BLaER1 treated with 17β-estradiol and CSF1 and Interleukin-3, amounts not matched to agents 10 nM and 100 nM (cell line): ENCODE measurements around the gene SLC49A4.

Experiments
- H3K27ac ChIP-seq, 11 experiments: shearing (Covaris generic); formaldehyde crosslinking; 2 replicates each; pipeline ENCODE4 v1.8.1; 2022
- H3K27me3 ChIP-seq, 11 experiments: shearing (Covaris generic); formaldehyde crosslinking; 2 replicates each; pipeline ENCODE4 v1.8.1; 2022
- H3K36me3 ChIP-seq, 11 experiments: shearing (Covaris generic); formaldehyde crosslinking; 2 replicates each; pipeline ENCODE4 v1.8.1; 2022
- H3K4me1 ChIP-seq, 10 experiments: shearing (Covaris generic); formaldehyde crosslinking; 2 replicates each; pipeline ENCODE4 v1.8.1; 2022
- H3K4me2 ChIP-seq, 11 experiments: shearing (Covaris generic); formaldehyde crosslinking; 2 replicates each; pipeline ENCODE4 v1.8.1; 2022
- H3K4me3 ChIP-seq, 10 experiments: shearing (Covaris generic); formaldehyde crosslinking; 2 replicates each; pipeline ENCODE4 v1.8.1; 2022
- H3K9ac ChIP-seq, 11 experiments: shearing (Covaris generic); formaldehyde crosslinking; 2 replicates each; pipeline ENCODE4 v1.8.1; 2022
- H3K9me3 ChIP-seq, 11 experiments: shearing (Covaris generic); formaldehyde crosslinking; replicated peaks in 1 of 11; 2 replicates each; pipeline ENCODE4 v1.8.1; 2022
- H4K20me1 ChIP-seq, 11 experiments: shearing (Covaris generic); formaldehyde crosslinking; 2 replicates each; pipeline ENCODE4 v1.8.1; 2022
- Cebpa-rat ChIP-seq, 11 experiments: shearing (Covaris generic); IDR thresholded peaks; 2 replicates each; pipeline ENCODE4 v1.8.1; 2022

SLC49A4 gene

GRCh38 chr3:122793568-122794416, 1.1 kb upstream of the SLC49A4 start, which contains the start of gene HSPBAP1:
HSPBAP1 (minus strand) TSS chr3:122793831; CDS start chr3:122793680, 151 bp downstream.
- Histone ChIP-seq H3K4me3 (peak within 1 kb of the TSS; percentile 71 to 85 (median 74)), H3K9ac (peak within 1 kb of the TSS; percentile 77 to 94 (median 87)), H3K36me3 (peaks cover 0 to 6% (median 0%) of the 10 kb centered on the region in 11 experiments; a peak in 2 of 22 replicates), H3K4me1 (peaks cover 27 to 64% (median 32%) of the 10 kb centered on the region in 10 experiments), H3K9me3 (no peaks in the 10 kb centered on the region), H3K4me2 (peak within 1 kb of the TSS; percentile 88 to 97 (median 93)), H4K20me1 (peaks cover 0 to under 1% (median 0%) of the 10 kb centered on the region in 11 experiments; a peak in 1 of 22 replicates), H3K27ac (peak within 1 kb of the TSS; percentile 76 to 89 (median 82)), H3K27me3 (no peaks in the 10 kb centered on the region)
- TF ChIP-seq Cebpa-rat (IDR thresholded peaks at IDR 0.05): no peak; a peak in 1 of 22 replicates

GRCh38 chr3:122794483-122794778, 438 bp upstream of the SLC49A4 start:
- peaks cover 0 to 6% (median 0%) of the 10 kb centered on the region in 11 experiments; a peak in 2 of 22 replicates for H3K36me3 ChIP-seq
- peak overlapping the region; percentile 77 to 94 (median 87) for H3K9ac ChIP-seq
- peak overlapping the region; percentile 71 to 85 (median 74) for H3K4me3 ChIP-seq
- peaks cover 27 to 60% (median 32%) of the 10 kb centered on the region in 10 experiments for H3K4me1 ChIP-seq
- peaks cover 0 to 3% (median 0%) of the 10 kb centered on the region in 11 experiments; a peak in 1 of 22 replicates for H4K20me1 ChIP-seq
- no peaks in the 10 kb centered on the region for H3K27me3 ChIP-seq
- no peaks in the 10 kb centered on the region for H3K9me3 ChIP-seq
- H3K27ac ChIP-seq: peak overlapping the region; percentile 76 to 89 (median 82)
- TF ChIP-seq Cebpa-rat (IDR thresholded peaks at IDR 0.05): no peak
- H3K4me2 ChIP-seq: peak overlapping the region; percentile 88 to 97 (median 93)

- H3K27ac ChIP-seq: peak overlapping the region; percentile 75 to 89 (median 82); a peak in 17 of 22 replicates
- peaks cover 25 to 54% (median 32%) of the 10 kb centered on the region in 10 experiments for H3K4me1 ChIP-seq
- H3K4me3 ChIP-seq: peak overlapping the region; percentile 71 to 85 (median 74)
- H4K20me1 ChIP-seq: peaks cover 0 to 16% (median 0%) of the 10 kb centered on the region in 11 experiments; a peak in 2 of 22 replicates
- H3K9ac ChIP-seq: peak overlapping the region; percentile 77 to 94 (median 87)
- H3K27me3 ChIP-seq: no peaks in the 10 kb centered on the region
- peaks cover 0 to 6% (median 0%) of the 10 kb centered on the region in 11 experiments; a peak in 2 of 22 replicates for H3K36me3 ChIP-seq
- peak overlapping the region; percentile 88 to 97 (median 93) for H3K4me2 ChIP-seq
- no peak for TF ChIP-seq Cebpa-rat (IDR thresholded peaks at IDR 0.05)
- H3K9me3 ChIP-seq: no peaks in the 10 kb centered on the region
Observed at GRCh38 chr3:122795674-122796195, 866 bp downstream of the SLC49A4 start.

GRCh38 chr3:122797291-122797690, 2.4 kb downstream of the SLC49A4 start:
- Histone ChIP-seq H3K9me3 (no peaks in the 10 kb centered on the region), H3K36me3 (no peaks in the 10 kb centered on the region)

GRCh38 chr3:122799322-122799721, 4.5 kb downstream of the SLC49A4 start:
- H3K27me3 ChIP-seq: no peaks in the 10 kb centered on the region
- no peak overlapping the region for H3K4me3 ChIP-seq
- peaks cover 0 to 23% (median 0%) of the 10 kb centered on the region in 11 experiments; a peak in 2 of 22 replicates for H4K20me1 ChIP-seq
- H3K4me2 ChIP-seq: 0 out of 22 replicates have a peak overlapping the region, but pooled peaks of 1 of the 11 experiments have one; percentile 3
- no peak for TF ChIP-seq Cebpa-rat (IDR thresholded peaks at IDR 0.05)
- H3K27ac ChIP-seq: no peak overlapping the region
- H3K4me1 ChIP-seq: peaks cover 9 to 40% (median 15%) of the 10 kb centered on the region in 10 experiments
- no peak overlapping the region for H3K9ac ChIP-seq
- H3K36me3 ChIP-seq: peaks cover 0 to 7% (median 0%) of the 10 kb centered on the region in 11 experiments; a peak in 3 of 22 replicates
- H3K9me3 ChIP-seq: no peaks in the 10 kb centered on the region

More at GRCh38 chr3:122797291-122797690, 2.4 kb downstream of the SLC49A4 start:
- Histone ChIP-seq H3K27me3 (no peaks in the 10 kb centered on the region), H3K9ac (0 out of 22 replicates have a peak overlapping the region, but pooled peaks of 1 of the 11 experiments have one; percentile 13), H3K27ac (peak overlapping the region in 1 of 11 experiments; percentile 15; a peak in 1 of 22 replicates), H4K20me1 (peaks cover 0 to 17% (median 0%) of the 10 kb centered on the region in 11 experiments; a peak in 2 of 22 replicates), H3K4me3 (peak overlapping the region in 2 of 10 experiments; percentile 71 to 72; a peak in 2 of 20 replicates), H3K4me2 (peak overlapping the region in 2 of 11 experiments; percentile 88 to 92; a peak in 4 of 22 replicates), H3K4me1 (peaks cover 20 to 47% (median 29%) of the 10 kb centered on the region in 10 experiments)
- no peak for TF ChIP-seq Cebpa-rat (IDR thresholded peaks at IDR 0.05)

- Histone ChIP-seq H4K20me1 (peaks cover 0 to 26% (median 0%) of the 10 kb centered on the region in 11 experiments; a peak in 2 of 22 replicates), H3K27me3 (no peaks in the 10 kb centered on the region), H3K4me1 (peaks cover 8 to 40% (median 13%) of the 10 kb centered on the region in 10 experiments), H3K4me2 (peak overlapping the region in 2 of 11 experiments; percentile 0 to 47; a peak in 1 of 22 replicates), H3K4me3 (no peak overlapping the region), H3K27ac (no peak overlapping the region), H3K9ac (no peak overlapping the region), H3K36me3 (peaks cover 0 to 8% (median 0%) of the 10 kb centered on the region in 11 experiments; a peak in 3 of 22 replicates), H3K9me3 (no peaks in the 10 kb centered on the region)
- TF ChIP-seq Cebpa-rat (IDR thresholded peaks at IDR 0.05): no peak
Observed at GRCh38 chr3:122800031-122800430, 5.2 kb downstream of the SLC49A4 start.

GRCh38 chr3:122800706-122801237, 5.9 kb downstream of the SLC49A4 start:
- peaks cover 0 to 8% (median 0%) of the 10 kb centered on the region in 11 experiments; a peak in 3 of 22 replicates for H3K36me3 ChIP-seq
- H4K20me1 ChIP-seq: peaks cover 0 to 31% (median 0%) of the 10 kb centered on the region in 11 experiments; a peak in 2 of 22 replicates
- peaks cover 3 to 39% (median 8%) of the 10 kb centered on the region in 10 experiments for H3K4me1 ChIP-seq
- H3K9ac ChIP-seq: no peak overlapping the region
- H3K4me2 ChIP-seq: peak overlapping the region in 2 of 11 experiments; percentile 28 to 47; a peak in 4 of 22 replicates
- no peak overlapping the region for H3K27ac ChIP-seq
- H3K4me3 ChIP-seq: no peak overlapping the region
- no peak for TF ChIP-seq Cebpa-rat (IDR thresholded peaks at IDR 0.05)
- no peaks in the 10 kb centered on the region for H3K9me3 ChIP-seq
- no peaks in the 10 kb centered on the region for H3K27me3 ChIP-seq

- no peak overlapping the region for H3K4me2 ChIP-seq
- H3K4me3 ChIP-seq: no peak overlapping the region
- H3K27ac ChIP-seq: no peak overlapping the region
- H3K36me3 ChIP-seq: peaks cover 0 to 15% (median 0%) of the 10 kb centered on the region in 11 experiments; a peak in 6 of 22 replicates
- H3K9ac ChIP-seq: no peak overlapping the region
- peaks cover 0 to 31% (median 0%) of the 10 kb centered on the region in 11 experiments; a peak in 2 of 22 replicates for H4K20me1 ChIP-seq
- H3K27me3 ChIP-seq: no peaks in the 10 kb centered on the region
- TF ChIP-seq Cebpa-rat (IDR thresholded peaks at IDR 0.05): no peak
- H3K4me1 ChIP-seq: peaks cover 0 to 23% (median 0%) of the 10 kb centered on the region in 10 experiments; a peak in 4 of 20 replicates
- no peaks in the 10 kb centered on the region for H3K9me3 ChIP-seq
Observed at GRCh38 chr3:122802323-122802722, 7.5 kb downstream of the SLC49A4 start.
